Stimulated activated CD8-positive, alpha-beta memory T cell treated with anti-CD3 and anti-CD28 coated beads, Interleukin-12 subunit alpha, Interleukin-12 subunit beta, amount 100 ng/mL, for 24 hours (primary cell): ENCODE measurements around the gene GCM1.

Experiments used
- DNase-seq: peaks from one replicate; pipeline ENCODE4 v3.0.0-alpha.2; 2020; ENCODE audit errors: extremely low read depth

GCM1 gene

GRCh38 chr6:53104916-53105315, 43.7 kb downstream of the GCM1 start:
- no peak for DNase-seq

- DNase-seq, result no peak
Measured at GRCh38 chr6:53103993-53104675, 44.5 kb downstream of the GCM1 start.

- DNase-seq, result no peak
Measured at GRCh38 chr6:53101006-53101405, 47.6 kb downstream of the GCM1 start.

- no peak for DNase-seq
Measured at GRCh38 chr6:53100561-53100960, 48.1 kb downstream of the GCM1 start.

- DNase-seq, result no peak
Measured at GRCh38 chr6:53095716-53096115, 52.9 kb downstream of the GCM1 start.

GRCh38 chr6:53095270-53095669, 53.4 kb downstream of the GCM1 start:
- no peak for DNase-seq

- DNase-seq, result no peak
Measured at GRCh38 chr6:53090576-53090975, 58.1 kb downstream of the GCM1 start.

GRCh38 chr6:53089948-53090347, 58.7 kb downstream of the GCM1 start:
- DNase-seq, result no peak

- no peak for DNase-seq
Measured at GRCh38 chr6:53086302-53086701, 62.3 kb downstream of the GCM1 start.

- DNase-seq, result no peak
Measured at GRCh38 chr6:53080813-53081212, 67.8 kb downstream of the GCM1 start.
